HG02763 (cell line): ENCODE measurements around the gene TNS1.

Source experiments
- ATAC-seq: cut with Tn5 transposase; IDR thresholded peaks from one replicate; pipeline ENCODE4 v1.9.1; 2021; ENCODE audit warnings: mild to moderate bottlenecking, moderate library complexity; ENCODE audit not compliant: unreplicated experiment

Gene TNS1

DNA sequence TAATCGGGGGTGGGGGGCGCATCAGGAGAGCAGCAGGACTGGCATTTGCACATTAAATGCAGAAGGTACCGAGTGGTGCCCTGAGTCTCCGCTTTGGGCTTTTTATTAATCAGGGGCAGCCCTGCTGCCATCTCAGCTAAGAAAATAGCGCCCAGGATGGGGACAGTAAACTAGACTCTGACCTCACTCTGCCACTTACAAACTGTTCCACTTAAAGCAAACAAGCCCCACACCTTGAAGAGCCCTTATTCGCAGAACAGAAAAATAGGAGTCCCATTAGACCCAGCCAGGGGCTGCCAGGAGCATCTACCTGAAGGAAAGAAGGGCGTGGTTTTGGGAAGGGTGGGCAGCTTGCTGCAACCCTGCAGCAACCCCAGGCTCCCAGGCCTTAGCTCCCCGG, 165.3 kb downstream of the TNS1 start:
- ATAC-seq, result no peak

DNA sequence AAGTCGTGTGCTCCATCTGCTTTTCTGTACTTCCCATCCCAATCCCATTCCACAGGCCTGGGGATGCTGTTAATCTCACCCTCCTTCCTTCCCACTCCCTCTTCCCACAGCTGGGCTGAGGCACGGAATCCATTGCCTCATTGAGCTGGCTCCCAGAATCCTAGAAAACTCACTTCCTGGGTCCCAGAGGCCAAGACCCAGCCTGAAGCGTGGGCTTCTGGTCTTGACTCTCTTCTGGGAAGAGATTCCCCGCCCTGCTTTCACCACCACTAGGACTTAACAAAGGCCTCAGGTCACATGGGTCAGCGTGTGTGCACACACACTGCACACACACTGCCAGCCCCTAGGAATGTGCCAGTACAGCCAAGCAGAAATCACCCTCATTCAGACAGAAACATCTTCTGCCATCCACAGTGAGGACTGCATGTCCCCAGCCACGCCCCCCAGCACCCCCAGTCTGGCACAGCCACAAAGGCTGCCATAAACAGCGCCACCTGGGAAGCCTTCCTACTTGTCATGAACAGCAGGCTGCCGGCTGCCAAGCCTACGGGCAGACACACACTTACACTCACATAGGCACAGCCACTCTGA, 165.8 kb downstream of the TNS1 start:
- no peak for ATAC-seq

DNA sequence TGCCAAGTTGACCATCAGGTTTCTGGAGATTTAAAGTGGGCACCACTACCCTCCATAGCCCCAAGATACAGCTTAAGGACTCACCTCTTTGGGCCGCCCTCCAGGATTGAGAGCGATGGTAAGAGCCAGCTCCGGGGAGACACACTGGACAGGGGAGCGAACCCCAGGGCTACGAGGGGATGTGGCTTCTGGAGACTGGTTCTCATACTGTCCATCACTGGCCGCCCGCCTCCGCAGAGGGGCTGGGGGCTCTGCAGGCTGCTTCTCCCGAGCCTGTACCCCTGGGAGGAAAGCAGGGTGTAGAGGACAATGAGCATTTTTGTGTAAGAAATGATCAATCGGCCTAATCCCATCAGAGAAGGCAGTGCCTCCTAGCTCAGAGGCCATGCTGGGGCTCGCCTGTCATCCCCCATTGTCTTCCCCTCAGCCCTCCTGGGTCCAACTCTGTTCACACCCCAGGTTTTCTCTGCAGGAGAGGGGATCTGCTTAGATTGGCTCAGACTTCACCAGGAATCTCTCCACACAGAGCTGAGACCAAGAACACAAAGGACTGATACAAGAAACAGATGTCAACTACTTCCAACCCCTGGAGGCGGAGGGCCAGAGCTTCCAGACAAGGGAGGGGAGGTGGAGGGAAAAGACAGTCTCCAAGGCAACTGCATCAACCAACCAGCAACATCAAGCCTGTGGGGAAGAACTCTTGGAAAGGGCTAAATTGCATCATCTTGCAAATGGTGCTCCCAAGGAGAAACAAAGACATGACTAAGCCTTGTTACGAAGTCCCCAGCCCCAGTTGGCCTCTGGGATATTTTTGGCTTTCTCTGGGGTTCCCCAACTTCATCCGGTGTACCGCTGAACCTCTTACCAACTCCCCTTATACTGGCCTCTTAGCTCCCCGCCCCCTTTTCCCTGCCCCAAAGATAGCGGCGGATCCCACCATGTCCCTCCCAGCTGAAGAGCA, 166.6 kb downstream of the TNS1 start:
- no peak for ATAC-seq

DNA sequence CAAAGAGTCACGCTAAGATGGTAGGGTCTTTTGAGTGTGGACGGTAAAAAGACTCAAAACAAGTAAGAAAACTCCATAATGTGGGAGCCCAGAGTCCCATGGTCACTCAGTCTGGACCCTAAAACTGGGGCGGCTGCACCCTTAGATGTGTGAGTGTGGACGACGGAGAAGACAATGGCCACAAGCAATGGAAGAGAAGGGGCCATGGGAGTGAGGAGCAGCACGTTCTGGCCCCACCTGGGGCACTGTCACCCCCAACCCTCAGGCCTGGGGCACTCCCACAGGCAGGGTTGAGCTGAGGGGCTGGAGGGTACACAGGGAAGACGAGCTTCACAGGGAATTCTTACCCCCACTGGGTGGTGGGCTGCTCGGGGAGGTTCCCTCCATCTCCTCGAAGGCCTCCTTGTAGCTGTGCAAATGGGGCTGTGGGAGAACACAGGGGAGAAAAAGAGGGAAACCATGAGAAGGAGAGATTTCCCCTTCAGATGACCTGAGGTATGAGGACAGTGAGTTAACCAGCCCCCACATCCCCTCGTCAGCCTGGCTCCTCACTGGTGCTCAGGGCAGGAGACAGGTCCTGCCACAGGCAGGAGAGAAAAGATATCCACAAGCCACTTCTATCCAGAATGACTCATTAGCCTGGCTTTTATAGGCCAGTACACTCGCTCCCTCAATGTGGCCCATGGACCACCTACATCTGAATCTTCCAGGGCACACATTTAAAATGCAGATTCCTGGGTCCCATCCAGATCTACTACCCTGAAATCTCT, 167.9 kb downstream of the TNS1 start:
- no peak for ATAC-seq

DNA sequence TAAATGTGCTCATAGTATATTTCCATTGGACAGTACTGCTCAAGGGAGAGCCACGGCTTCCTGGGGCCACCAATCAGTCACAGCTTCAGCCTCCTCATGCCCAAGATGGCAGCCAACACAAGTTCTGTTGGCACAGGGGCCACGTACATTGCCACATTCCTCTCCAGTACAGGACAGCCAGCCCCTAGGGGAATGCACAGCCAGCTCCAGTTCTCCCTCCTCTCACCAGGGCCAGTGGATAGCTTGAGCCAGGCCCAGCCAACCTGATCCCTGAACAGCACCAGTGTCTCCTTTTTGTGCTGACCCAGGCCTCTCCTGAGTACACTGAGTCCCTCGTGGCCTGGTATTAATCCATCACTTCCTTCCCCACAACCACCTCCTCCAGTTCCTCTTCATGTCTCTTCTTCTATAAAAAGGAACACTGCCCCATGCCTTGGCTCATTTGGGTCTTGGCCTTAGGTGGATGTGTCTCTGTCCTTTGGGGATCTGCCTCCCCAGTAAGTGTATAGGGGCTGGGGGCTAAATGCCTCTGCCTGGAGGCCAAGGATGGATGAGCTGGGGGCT, 168.7 kb downstream of the TNS1 start:
- no peak for ATAC-seq

DNA sequence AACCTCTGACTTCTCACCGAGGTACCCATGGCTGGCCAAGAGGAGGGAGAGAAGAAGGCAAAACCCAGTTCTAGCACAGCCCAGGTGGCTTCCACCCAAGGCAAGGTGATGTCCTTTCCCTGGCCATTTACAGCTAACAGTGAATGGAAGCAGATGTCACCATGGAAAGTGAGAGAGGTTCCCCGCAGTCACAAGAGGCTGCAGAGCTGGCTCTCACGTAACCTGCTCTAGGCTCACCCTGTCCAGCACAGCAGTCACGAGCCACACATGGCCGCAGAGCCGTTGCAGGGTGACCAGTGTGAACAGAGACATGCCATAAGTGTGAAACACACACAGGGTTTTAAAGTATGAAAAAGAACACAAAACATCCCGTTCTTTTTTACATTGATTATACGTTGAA, 169.4 kb downstream of the TNS1 start:
- ATAC-seq, result no peak

DNA sequence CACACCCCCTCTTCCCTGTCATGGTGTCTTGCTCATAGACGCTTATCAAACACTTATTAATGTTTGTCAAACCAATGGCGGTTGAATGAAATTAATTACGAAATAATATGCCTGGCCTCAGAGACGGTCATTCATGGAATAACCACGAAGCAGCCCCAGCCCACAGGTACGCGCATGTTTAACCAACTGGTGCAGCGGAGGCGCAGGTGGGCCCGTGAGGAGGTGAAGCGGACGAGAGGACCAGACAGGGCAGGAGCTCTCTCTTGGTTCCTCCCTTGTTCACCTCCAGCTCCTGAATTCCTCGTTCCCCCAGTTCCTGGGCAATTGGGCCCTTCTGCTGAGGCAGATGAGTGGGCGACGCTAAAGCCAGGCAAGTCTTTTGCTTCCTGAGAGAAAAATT, 169.8 kb downstream of the TNS1 start:
- ATAC-seq, result no peak

DNA sequence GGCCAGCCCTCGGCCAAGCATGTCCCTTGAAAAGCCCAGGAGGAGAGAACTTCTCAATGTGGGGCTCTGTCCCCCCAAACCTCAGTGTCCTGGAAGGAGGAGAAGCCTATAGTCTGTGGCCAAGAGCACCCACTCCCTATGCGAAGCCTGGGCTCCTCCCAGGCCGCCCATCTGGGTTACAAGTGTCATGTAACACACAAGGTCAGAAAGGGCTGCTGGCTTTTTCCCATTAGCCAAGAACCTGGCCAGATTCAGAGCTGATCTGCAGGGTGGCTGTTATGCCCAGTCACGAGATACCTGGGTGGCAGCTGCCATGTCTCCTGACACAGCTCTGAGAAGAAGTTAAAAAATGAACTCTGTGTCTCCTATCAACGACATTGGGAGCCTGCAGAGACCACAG, 170.7 kb downstream of the TNS1 start:
- no peak for ATAC-seq

DNA sequence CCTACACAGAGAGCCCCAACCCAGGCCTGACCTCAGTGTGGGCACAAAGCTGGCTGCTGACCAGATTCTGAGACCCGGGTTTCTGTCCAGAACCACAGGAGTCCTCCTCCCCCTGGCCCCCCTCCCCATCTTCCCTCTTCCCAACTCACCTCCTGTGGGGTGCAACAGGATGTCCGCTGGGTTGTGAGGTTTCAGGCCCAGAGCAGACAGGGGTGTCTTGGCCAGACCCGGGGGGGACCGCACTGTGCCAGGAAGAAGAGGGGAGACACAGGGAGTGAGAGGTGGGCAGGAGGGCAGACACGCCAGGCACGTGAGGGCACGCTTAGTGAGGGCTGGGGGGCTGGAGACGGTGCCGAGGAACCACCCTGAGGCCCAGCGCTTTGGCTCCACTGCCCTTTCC, 171.5 kb downstream of the TNS1 start:
- ATAC-seq, result no peak

DNA sequence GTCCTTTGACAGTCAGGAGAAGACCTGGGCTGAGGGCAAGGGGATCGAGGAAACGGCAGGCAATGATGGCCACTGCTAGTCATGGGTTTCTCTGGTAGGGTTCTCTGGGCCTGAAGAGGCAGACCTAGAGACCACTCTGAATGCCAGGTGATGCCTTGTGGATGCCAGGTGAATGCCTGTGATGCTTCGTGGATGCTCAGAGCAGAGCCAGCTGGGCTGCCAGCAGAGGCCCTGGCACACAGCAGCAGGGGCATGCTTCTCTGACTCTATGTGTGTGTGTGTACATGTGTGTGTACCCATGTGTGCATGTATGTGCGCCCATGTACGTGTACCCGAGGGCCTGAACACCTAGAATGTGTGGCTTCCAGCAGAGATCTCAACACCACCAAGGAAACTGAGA, 172.0 kb downstream of the TNS1 start:
- no peak for ATAC-seq

DNA sequence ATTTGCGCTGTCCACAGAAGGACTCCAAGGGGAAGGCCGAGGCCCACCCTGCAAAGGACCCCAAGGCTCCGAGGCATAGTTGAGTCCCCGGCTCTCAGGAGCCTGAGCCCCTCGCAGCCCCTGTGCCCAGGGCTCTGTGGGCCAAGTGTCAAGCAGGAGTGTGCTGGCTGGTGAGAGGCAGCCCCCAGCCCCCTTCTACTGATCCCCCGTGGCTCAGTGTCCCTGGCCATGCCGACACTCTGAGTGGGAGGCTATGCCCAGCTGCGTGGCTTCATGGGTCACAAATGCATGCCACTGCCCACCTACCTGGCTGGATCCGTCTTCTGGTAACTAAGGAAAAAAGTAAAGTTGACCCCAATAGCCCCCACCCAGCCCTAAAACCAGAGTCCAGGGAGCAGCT, 172.7 kb downstream of the TNS1 start:
- no peak for ATAC-seq

DNA sequence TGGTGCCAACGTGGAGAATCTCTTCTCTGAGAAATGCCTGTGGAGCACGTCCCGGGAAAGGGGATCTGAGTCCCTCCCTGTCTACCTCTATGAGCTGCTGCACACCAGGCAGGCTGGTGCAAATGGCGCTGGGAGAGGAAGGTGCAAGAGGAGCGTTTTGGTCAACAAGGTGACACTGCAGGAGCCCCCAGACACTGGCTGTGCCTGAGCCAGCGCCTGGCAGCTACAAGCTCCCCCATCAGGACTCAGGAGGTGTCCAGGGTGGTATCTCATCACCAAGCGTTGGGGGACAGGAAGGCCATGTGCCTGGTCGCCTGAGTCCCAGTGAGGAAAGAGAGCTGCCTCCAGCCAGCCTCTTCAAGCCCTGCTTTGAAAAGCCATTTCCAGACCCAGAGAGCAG, 173.4 kb downstream of the TNS1 start:
- no peak for ATAC-seq

DNA sequence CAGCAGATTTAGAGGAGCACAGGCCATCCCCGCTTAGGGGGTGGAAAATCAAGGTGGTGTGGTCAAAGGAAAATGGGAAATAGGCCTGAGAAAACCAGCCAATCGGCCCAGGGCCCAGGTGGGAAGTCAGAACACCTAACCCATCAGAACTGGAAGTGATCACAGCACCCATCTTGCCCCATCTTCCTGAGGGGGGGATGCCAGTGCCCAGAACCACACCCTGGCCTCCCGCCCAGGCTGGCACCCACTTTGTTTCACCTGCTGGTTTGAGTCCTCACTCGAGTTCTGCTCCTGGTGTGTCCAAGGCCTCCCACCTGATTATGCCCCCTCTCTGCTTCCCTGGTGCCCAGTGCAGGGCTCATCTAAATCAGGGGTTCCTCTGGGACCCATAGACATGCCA, 174.5 kb downstream of the TNS1 start:
- no peak for ATAC-seq

DNA sequence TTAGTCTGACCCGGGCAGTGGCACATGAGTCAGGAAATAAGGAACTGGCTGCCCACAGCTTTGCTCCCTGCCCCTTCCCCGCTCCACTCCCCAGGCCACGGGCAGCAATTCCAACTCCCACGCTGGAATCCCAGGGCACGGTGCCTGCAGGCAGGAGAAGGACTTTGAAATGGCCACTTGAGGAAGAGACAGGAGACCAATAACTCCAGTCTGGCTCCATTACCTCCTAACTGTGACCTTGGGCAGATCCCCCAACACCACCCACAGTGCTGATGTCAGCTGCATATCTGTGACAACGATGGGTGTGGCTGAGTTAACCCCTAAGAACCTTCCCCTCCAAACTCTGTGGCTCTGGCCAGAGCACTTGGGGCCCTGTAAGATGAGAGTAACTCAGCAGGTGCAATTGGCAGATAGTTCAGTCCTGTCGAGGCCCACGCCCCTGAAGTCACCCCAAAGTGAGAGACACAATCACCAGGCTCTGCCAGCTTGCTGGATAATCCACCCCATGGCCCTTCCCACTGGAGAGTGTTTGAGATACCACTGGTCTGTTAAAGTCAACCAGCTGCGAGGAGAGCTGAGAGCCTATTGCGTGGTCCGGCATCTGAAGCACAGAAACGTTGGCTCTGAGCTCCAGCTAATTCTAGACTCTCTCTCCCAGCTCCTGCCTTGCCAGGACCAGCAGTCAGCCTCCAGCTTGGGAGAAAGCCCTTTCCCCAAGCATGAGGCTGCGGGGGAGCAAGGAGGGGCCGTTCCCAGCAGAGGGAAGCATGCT, 175.2 kb downstream of the TNS1 start:
- no peak for ATAC-seq

DNA sequence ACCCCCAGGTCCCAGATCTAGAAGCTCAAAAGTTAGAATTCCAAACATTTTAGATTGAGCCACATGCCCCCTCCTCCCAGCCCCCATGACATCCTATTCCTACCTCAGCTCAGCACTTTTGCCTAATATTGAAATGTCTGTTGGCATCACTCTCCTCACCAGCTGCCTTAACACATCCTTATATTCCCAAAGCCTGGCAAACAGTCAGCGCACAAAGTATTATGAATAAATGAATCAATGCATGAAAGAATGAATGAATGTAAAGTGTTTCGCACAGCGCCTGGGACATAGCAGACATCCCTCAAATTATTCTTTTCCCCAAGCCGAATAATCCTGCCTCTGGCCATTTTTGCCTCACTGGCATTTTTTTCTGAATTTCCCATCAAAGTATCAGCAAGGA, 175.8 kb downstream of the TNS1 start:
- ATAC-seq, result no peak

DNA sequence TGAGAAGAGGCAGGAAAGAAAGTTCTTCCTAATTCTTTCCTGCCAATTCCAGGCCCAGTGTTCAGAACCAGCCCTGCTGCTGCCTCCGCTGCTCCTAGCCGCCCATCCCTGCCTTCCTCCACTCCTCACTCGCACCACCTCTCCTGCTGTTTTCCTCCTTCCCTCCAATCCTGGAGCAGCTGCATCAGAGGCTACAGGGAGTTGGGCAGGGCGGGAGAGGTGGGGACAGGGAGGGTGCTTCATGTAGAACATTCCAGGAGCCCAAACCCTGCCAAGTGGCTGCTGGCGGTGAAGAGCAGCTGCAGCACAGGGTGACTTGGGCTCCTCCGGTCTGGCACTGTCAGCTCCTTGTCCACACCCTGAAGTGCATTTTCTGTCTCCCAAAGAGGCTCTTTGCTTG, 176.3 kb downstream of the TNS1 start:
- ATAC-seq, result no peak

DNA sequence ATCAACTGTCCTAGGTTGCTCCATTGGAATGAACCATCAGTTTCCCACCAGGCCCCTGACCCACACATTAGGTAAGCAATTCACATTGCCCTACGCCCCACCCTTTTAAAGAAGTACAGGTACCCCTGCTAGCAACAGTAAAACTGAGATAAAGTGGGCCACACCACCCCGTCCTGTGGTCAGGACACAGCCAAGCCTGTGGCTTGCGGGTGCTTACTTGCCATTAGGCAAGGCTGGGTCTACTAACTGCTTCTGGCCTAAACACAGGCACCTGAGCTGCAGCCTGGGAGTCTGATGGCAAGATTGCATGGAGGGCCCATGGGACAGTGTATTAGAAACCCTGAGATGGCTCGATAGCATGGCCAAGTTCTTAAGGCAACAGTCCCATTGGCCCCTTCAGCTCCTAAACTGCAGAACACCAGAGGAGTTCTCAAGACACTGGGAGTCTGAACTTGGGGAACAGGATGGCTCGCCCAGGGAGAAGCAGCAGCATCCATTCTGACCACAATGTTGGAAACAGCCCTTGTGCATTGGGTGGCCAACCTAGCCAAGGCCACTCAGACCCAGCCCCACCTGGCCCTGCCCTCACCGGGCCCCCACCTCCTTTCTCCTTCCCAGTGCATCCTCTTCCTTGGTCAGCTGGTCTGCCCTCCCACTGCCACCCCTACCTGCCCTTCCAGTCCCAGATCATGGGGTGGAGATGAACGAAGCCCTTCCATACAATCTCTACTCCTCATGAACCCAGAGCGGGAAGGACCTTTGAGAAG, 177.1 kb downstream of the TNS1 start:
- ATAC-seq, result no peak

DNA sequence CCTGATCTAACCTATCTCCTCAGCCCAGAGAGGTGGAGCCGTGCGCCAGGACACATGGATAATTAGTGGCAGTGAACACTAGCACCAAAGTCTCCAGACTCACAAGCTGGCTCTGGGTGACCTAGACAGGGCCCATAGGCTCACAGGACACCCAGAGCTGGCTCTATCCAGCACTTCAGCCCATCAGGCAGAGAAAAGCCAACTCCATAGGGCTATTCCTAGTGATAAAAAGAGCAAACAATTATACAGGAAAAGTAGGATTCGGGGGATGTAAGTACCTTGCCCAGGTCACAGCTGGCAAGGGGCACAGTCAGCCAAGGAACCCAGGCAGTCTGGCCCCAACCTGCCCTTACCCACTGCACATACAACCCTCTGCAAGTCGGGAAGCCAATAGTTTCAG, 178.6 kb downstream of the TNS1 start:
- ATAC-seq, result no peak

DNA sequence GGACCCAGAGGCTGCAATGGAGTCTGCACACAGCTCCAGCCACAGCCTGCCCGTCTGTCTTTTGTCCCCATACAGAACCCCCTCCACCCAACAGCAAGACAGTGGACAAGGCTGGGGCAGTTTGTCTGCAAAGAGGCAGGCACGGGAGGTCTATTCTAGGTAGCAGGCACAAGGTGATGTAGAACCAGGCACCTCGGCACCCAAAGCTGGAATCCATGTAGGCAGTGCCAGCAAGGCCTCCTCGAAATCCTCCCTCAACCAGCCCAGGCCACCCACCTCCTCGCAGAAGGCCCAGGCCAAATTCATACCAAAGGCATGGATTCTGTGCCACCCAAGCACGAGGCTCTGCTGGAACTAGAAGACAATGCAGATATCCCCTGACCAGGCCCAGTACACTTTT, 179.2 kb downstream of the TNS1 start:
- no peak for ATAC-seq
